OCI-LY1 (cell line): Measurements from ENCODE around the gene TNFRSF1B.

Source experiments
- H2AFZ ChIP-seq: fragments of 200-600 bp; sonication (generic), shearing (Covaris generic); 2 replicates; pipeline ENCODE4 v1.6.0; 2014; ENCODE audit warnings: antibody characterized with exemption, mild to moderate bottlenecking, low read length
- H3F3A ChIP-seq: fragments of 200-600 bp; sonication (generic), shearing (Covaris generic); 2 replicates; pipeline ENCODE4 v1.6.0; 2014; ENCODE audit warnings: mild to moderate bottlenecking, antibody characterized with exemption, low read length, moderate library complexity; ENCODE audit not compliant: insufficient read depth
- H3K27ac ChIP-seq: fragments of 200-600 bp; sonication (generic); 2 replicates; pipeline ENCODE4 v1.5.1; 2014; ENCODE audit warnings: low read length, mixed run types, mild to moderate bottlenecking, low read depth; ENCODE audit not compliant: poor library complexity, severe bottlenecking
- H3K27me3 ChIP-seq: fragments of 200-600 bp; sonication (generic); 2 replicates; pipeline ENCODE4 v1.6.0; 2014; ENCODE audit warnings: antibody characterized with exemption, mild to moderate bottlenecking, low read length, moderate library complexity; ENCODE audit not compliant: insufficient read depth
- H3K36me3 ChIP-seq: fragments of 200-600 bp; sonication (generic); 2 replicates; pipeline ENCODE4 v1.6.1; 2014; ENCODE audit warnings: mild to moderate bottlenecking, antibody characterized with exemption, low read length, moderate library complexity, mixed read lengths; ENCODE audit not compliant: insufficient read depth
- H3K4me1 ChIP-seq: fragments of 200-600 bp; sonication (generic); 2 replicates; pipeline ENCODE4 v1.5.1; 2014; ENCODE audit warnings: mild to moderate bottlenecking, low read length, moderate library complexity; ENCODE audit not compliant: insufficient read depth, severe bottlenecking
- H3K4me2 ChIP-seq: fragments of 200-600 bp; sonication (generic), shearing (Covaris generic); 2 replicates; pipeline ENCODE4 v1.6.1; 2014; ENCODE audit warnings: low read length
- H3K4me3 ChIP-seq: fragments of 200-600 bp; sonication (generic); 2 replicates; pipeline ENCODE4 v1.5.1; 2014; ENCODE audit warnings: low read length, low read depth, mild to moderate bottlenecking, mixed read lengths; ENCODE audit not compliant: poor library complexity, severe bottlenecking
- H3K79me2 ChIP-seq: fragments of 200-600 bp; shearing (Covaris generic); 2 replicates; pipeline ENCODE4 v1.6.1; 2016; ENCODE audit warnings: mixed run types, low read length, mixed read lengths; ENCODE audit not compliant: insufficient read depth
- H3K9ac ChIP-seq: fragments of 200-600 bp; sonication (generic), shearing (Covaris generic); 2 replicates; pipeline ENCODE4 v1.6.1; 2014; ENCODE audit warnings: mild to moderate bottlenecking, low read length, mixed read lengths
- H3K9me2 ChIP-seq: fragments of 200-600 bp; sonication (generic), shearing (Covaris generic); 2 replicates; pipeline ENCODE4 v1.6.1; 2014; ENCODE audit warnings: low read depth, mild to moderate bottlenecking, low read length, mixed read lengths
- H3K9me3 ChIP-seq: fragments of 200-600 bp; shearing (Covaris generic); 2 replicates; pipeline ENCODE4 v1.6.1; 2014; ENCODE audit warnings: low read length, mixed read lengths
- H4K20me1 ChIP-seq: fragments of 200-600 bp; sonication (generic), shearing (Covaris generic); 2 replicates; pipeline ENCODE4 v1.6.0; 2016; ENCODE audit warnings: mild to moderate bottlenecking, low read length; ENCODE audit not compliant: insufficient read depth
- CTCF ChIP-seq: fragments of 200-600 bp; sonication (generic), shearing (Covaris generic); IDR thresholded peaks from 2 replicates; pipeline ENCODE4 v1.5.1; 2017; ENCODE audit warnings: mild to moderate bottlenecking, antibody characterized with exemption, low read length, moderate library complexity, mixed read lengths
- EZH2 ChIP-seq: fragments of 200-600 bp; sonication (generic), shearing (Covaris generic); IDR thresholded peaks from 2 replicates; pipeline ENCODE4 v1.8.0; 2017; ENCODE audit warnings: borderline replicate concordance, mixed run types, mild to moderate bottlenecking, antibody characterized with exemption, low read length, moderate library complexity, mixed read lengths

TNFRSF1B gene

GRCh38 chr1:12142141-12142823 is 24.5 kb upstream of the TNFRSF1B start:
- H3K27me3 ChIP-seq, result peaks cover 4% of the 10 kb centered on the region; the same call in 1 of the 2 replicates
- H3K27ac ChIP-seq, result no peak overlapping the region
- peaks cover 8% of the 10 kb centered on the region for H3K4me1 ChIP-seq
- no peaks in the 10 kb centered on the region for H3K9me2 ChIP-seq
- H4K20me1 ChIP-seq, result no peaks in the 10 kb centered on the region
- no peaks in the 10 kb centered on the region for H3F3A ChIP-seq
- H3K4me2 ChIP-seq, result no peak overlapping the region
- TF ChIP-seq CTCF (no peak), EZH2 (no peak)
- H3K36me3 ChIP-seq, result no peaks in the 10 kb centered on the region
- H3K9me3 ChIP-seq, result no peaks in the 10 kb centered on the region
- H3K9ac ChIP-seq, result no peak overlapping the region
- H3K79me2 ChIP-seq, result no peaks in the 10 kb centered on the region
- no peak overlapping the region for H2AFZ ChIP-seq
- no peak overlapping the region for H3K4me3 ChIP-seq

- H3K79me2 ChIP-seq, result no peaks in the 10 kb centered on the region
- no peak for TF ChIP-seq CTCF
- TF ChIP-seq EZH2, result no peak
- H3F3A ChIP-seq, result no peaks in the 10 kb centered on the region
- H3K4me1 ChIP-seq, result peaks cover 8% of the 10 kb centered on the region
- no peak overlapping the region for H3K27ac ChIP-seq
- no peak overlapping the region for H3K9ac ChIP-seq
- H3K4me3 ChIP-seq, result no peak overlapping the region
- no peaks in the 10 kb centered on the region; the same call in 1 of the 2 replicates for H3K27me3 ChIP-seq
- no peaks in the 10 kb centered on the region for H3K36me3 ChIP-seq
- no peak overlapping the region; the same call in 1 of the 2 replicates for H3K4me2 ChIP-seq
- no peak overlapping the region for H2AFZ ChIP-seq
- no peaks in the 10 kb centered on the region for H3K9me2 ChIP-seq
- H4K20me1 ChIP-seq, result no peaks in the 10 kb centered on the region
- H3K9me3 ChIP-seq, result no peaks in the 10 kb centered on the region
These were observed 23.7 kb upstream of the TNFRSF1B start for GRCh38 chr1:12142891-12143630.

DNA sequence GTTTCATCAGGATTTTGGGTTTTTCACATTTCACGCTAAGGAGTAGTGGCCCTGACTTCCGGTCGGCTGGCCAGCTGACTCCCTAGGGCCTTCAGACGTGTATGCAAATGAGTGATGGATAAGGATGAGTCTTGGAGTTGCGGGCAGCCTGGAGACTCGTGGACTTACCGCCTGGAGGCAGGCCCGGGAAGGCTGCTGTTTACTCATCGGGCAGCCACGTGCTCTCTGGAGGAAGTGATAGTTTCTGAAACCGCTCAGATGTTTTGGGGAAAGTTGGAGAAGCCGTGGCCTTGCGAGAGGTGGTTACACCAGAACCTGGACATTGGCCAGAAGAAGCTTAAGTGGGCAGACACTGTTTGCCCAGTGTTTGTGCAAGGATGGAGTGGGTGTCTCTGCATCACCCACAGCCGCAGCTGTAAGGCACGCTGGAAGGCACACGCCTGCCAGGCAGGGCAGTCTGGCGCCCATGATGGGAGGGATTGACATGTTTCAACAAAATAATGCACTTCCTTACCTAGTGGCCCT is 23.1 kb upstream of the TNFRSF1B start:
- Histone ChIP-seq H3K27me3 (no peaks in the 10 kb centered on the region; the same call in 1 of the 2 replicates), H3F3A (no peaks in the 10 kb centered on the region), H3K4me1 (peaks cover 8% of the 10 kb centered on the region), H3K79me2 (no peaks in the 10 kb centered on the region), H2AFZ (no peak overlapping the region), H4K20me1 (no peaks in the 10 kb centered on the region), H3K9me3 (no peaks in the 10 kb centered on the region), H3K9me2 (no peaks in the 10 kb centered on the region), H3K4me3 (no peak overlapping the region), H3K36me3 (no peaks in the 10 kb centered on the region), H3K9ac (no peak overlapping the region), H3K27ac (no peak overlapping the region), H3K4me2 (no peak overlapping the region; the same call in 1 of the 2 replicates)
- no peak for TF ChIP-seq EZH2
- no peak for TF ChIP-seq CTCF
